Type B pancreatic cell (in vitro differentiated cells): Measurements from ENCODE around the gene NCOA1. TPM values are rescaled to one million over a fixed set of nuclear protein-coding genes. Genes with fewer than 3 reads are reported as not detected.

Experiments
- DNase-seq: peaks from one replicate; pipeline ENCODE4 v3.0.0; 2021; ENCODE audit warnings: mixed read lengths; ENCODE audit not compliant: unreplicated experiment; ENCODE audit errors: extremely low spot score
- H3K27ac Mint-ChIP-seq: 2 replicates; pipeline ENCODE4 v1.8.0; 2021; ENCODE audit warnings: mild to moderate bottlenecking, mixed read lengths
- H3K27me3 Mint-ChIP-seq: 2 replicates; pipeline ENCODE4 v1.8.0; 2021; ENCODE audit warnings: mixed read lengths
- H3K36me3 Mint-ChIP-seq: 2 replicates; pipeline ENCODE4 v1.8.0; 2021; ENCODE audit warnings: mixed read lengths
- H3K4me1 Mint-ChIP-seq: one replicate; pipeline ENCODE4 v1.8.0; 2021; ENCODE audit warnings: mixed read lengths; ENCODE audit not compliant: unreplicated experiment
- H3K4me3 Mint-ChIP-seq: 2 replicates; pipeline ENCODE4 v1.8.0; 2021; ENCODE audit warnings: mild to moderate bottlenecking, mixed read lengths
- H3K9me3 Mint-ChIP-seq: 2 replicates; pipeline ENCODE4 v1.8.0; 2021; ENCODE audit warnings: mixed read lengths
- total RNA-seq: library from RNA; stranded (reverse); gene quantifications from 2 replicates; pipeline ENCODE4 v1.2.1, GENCODE V29; 2021; ENCODE audit warnings: low replicate concordance
- TF ChIP-seq, protein P1 (sequence below): fragments of 200-600 bp; sonication (generic); conservative IDR thresholded peaks from 2 replicates; pipeline ENCODE4 v1.5.0; 2021; ENCODE audit warnings: antibody characterized with exemption, mild to moderate bottlenecking

NCOA1 gene
- total RNA-seq, 1 donor from 2014 or later = 23.8 TPM

DNA sequence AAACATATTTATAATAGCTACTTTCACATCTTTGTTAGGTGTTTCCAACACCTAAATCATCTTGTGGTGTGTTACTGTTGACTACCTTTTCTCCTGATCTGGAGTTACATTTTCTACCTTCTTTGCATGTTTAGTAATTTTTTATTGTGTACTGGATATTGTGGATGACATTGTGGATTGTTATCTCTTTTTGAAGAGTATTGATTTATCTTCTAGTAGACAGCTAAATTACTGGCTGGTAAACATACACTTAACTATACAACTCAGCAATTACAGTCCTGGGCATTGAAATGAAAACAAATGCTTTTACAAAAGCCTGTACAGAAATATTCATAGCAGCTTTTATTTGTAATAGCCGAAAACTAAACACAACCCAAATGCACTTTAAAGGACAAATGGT lies 151.3 kb downstream of the NCOA1 start:
- H3K27ac Mint-ChIP-seq = no peak overlapping the region
- no peaks in the 10 kb centered on the region for H3K27me3 Mint-ChIP-seq
- no peak for DNase-seq
- H3K36me3 Mint-ChIP-seq = peaks cover 8% of the 10 kb centered on the region
- TF ChIP-seq, protein P1, sequence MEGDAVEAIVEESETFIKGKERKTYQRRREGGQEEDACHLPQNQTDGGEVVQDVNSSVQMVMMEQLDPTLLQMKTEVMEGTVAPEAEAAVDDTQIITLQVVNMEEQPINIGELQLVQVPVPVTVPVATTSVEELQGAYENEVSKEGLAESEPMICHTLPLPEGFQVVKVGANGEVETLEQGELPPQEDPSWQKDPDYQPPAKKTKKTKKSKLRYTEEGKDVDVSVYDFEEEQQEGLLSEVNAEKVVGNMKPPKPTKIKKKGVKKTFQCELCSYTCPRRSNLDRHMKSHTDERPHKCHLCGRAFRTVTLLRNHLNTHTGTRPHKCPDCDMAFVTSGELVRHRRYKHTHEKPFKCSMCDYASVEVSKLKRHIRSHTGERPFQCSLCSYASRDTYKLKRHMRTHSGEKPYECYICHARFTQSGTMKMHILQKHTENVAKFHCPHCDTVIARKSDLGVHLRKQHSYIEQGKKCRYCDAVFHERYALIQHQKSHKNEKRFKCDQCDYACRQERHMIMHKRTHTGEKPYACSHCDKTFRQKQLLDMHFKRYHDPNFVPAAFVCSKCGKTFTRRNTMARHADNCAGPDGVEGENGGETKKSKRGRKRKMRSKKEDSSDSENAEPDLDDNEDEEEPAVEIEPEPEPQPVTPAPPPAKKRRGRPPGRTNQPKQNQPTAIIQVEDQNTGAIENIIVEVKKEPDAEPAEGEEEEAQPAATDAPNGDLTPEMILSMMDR = no peak
- H3K4me3 Mint-ChIP-seq = no peak overlapping the region
- H3K9me3 Mint-ChIP-seq = no peaks in the 10 kb centered on the region
- peaks cover 9% of the 10 kb centered on the region for H3K4me1 Mint-ChIP-seq

DNA sequence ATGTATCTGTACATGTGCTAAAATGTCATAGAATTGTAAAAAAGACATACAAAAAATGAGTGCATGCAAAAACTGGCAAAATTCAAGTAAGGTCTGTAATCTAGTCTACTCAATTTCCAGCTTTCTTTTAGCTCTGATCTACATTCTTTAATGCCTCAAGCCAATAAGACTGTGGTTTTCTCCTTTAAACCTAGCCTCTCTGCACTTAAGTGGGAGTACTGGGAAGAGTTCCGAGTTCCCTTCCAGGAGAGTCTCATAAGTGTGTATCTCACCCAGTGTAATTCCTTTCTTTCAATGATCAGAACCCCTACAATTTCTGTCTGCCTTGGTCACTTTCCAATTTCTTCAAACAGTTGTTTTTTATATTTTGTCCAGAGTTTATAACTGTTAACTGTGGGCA lies 152.0 kb downstream of the NCOA1 start:
- DNase-seq = no peak
- TF ChIP-seq, protein P1 = no peak
- Mint-ChIP-seq H3K9me3 (no peaks in the 10 kb centered on the region), H3K4me3 (no peak overlapping the region), H3K4me1 (peaks cover 9% of the 10 kb centered on the region), H3K27ac (no peak overlapping the region), H3K36me3 (peaks cover 8% of the 10 kb centered on the region), H3K27me3 (no peaks in the 10 kb centered on the region)

DNA sequence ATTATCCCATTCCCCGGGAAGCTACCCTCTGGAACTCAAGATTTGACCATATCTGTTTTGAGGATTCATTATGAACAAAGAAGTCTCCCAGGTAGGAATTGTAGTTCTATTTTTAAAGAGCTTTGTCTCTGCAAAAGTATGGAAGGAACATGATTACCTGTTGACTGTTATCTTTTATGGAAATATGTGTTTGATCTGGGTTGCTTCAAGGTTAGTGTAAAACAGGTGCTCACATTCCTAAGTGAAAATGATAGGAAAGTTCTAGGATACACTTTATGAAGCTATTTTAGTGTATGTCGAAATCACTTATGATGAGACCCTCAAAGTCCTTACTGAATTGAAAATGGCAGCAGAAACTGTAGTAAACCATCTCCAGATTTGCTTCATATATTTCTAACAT lies 153.0 kb downstream of the NCOA1 start:
- H3K36me3 Mint-ChIP-seq = no peaks in the 10 kb centered on the region
- no peaks in the 10 kb centered on the region for H3K27me3 Mint-ChIP-seq
- no peak overlapping the region for H3K4me3 Mint-ChIP-seq
- H3K9me3 Mint-ChIP-seq = no peaks in the 10 kb centered on the region
- H3K4me1 Mint-ChIP-seq = peaks cover 9% of the 10 kb centered on the region
- DNase-seq = no peak
- H3K27ac Mint-ChIP-seq = no peak overlapping the region
- TF ChIP-seq, protein P1 = no peak

DNA sequence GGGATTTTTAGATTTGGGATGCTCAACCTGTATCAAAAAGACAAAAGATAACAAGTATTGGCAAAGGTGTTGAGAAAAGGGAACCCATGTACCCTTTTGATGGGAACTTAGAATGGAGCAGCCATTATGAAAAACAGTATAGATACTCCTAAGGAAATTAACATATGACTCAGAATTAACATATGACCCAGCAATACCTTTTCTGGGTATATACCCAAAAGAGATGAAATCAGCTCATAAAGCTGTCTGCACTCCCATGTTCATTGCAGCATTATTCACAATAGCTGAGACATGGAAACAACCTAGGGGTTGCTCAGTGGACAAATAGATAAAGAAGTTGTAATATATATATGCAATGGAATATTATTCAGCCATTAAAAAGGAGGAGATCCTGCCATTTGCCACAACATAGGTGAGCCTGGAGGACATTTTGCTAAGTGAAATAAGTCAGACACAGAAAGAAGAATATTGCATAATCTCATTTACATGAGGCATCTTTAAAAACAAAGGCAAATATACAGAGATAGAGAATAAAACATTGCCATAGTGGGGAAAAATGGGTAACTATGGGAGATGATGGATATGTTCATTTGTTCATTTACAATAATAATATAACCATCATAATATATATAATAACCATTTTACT lies 160.1 kb downstream of the NCOA1 start:
- Mint-ChIP-seq H3K27me3 (no peaks in the 10 kb centered on the region), H3K4me3 (no peak overlapping the region), H3K27ac (no peak overlapping the region), H3K36me3 (peaks cover 3% of the 10 kb centered on the region), H3K4me1 (no peaks in the 10 kb centered on the region), H3K9me3 (no peaks in the 10 kb centered on the region)
- TF ChIP-seq, protein P1 = no peak
- DNase-seq = no peak

DNA sequence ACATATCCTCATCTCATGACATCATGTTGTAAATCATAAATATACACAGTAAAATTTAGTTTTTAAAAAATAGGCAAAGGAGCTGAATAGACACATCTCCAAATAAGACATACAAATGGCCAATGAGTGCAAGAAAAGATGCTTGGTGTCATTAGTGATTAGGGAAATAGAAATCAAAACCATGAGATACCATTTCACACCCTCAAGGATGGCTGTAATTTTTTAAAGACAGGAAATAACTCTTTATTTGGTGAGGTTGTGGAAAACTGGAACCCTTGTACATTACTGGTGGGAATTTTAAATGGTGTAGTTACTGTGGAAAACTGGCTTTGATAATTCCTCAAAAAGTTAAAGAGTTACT lies 160.6 kb downstream of the NCOA1 start:
- DNase-seq = no peak
- Mint-ChIP-seq H3K9me3 (no peaks in the 10 kb centered on the region), H3K4me1 (no peaks in the 10 kb centered on the region), H3K36me3 (peaks cover 3% of the 10 kb centered on the region), H3K27me3 (no peaks in the 10 kb centered on the region), H3K27ac (no peak overlapping the region), H3K4me3 (no peak overlapping the region)
- TF ChIP-seq, protein P1 = no peak
